Spinal cord (tissue), 10 donors: ENCODE results near the gene KHK. TPM values are rescaled to one million over a fixed set of nuclear protein-coding genes. Genes with fewer than 3 reads are reported as not detected.
A peak's percentile ranks its signal among the peaks of the same experiment; 100 is the strongest.

Source experiments
- DNase-seq, 6 donors: peaks; one replicate each; pipeline versions ENCODE4 v3.0.0 to v3.0.0-alpha.2; 2013 to 2015; ENCODE audit warnings: low spot score in 6 of 6, low read depth in 4 of 6
- H3K27ac ChIP-seq: one replicate; pipeline ENCODE4 v1.5.1; 2013; ENCODE audit warnings: low read depth, low read length, control low read depth
- H3K27me3 ChIP-seq: one replicate; pipeline ENCODE4 v1.6.1; 2013; ENCODE audit warnings: low read length; ENCODE audit not compliant: control insufficient read depth, insufficient read depth
- H3K36me3 ChIP-seq: one replicate; pipeline ENCODE4 v1.6.1; 2013; ENCODE audit warnings: low read length; ENCODE audit not compliant: control insufficient read depth, insufficient read depth
- H3K4me1 ChIP-seq: one replicate; pipeline ENCODE4 v1.6.1; 2013; ENCODE audit warnings: low read length; ENCODE audit not compliant: control insufficient read depth, insufficient read depth
- H3K4me3 ChIP-seq: one replicate; pipeline ENCODE4 v1.5.1; 2013; ENCODE audit warnings: low read depth, low read length, control low read depth
- H3K9me3 ChIP-seq: one replicate; pipeline ENCODE4 v1.6.1; 2013; ENCODE audit warnings: low read length; ENCODE audit not compliant: control insufficient read depth, insufficient read depth
- WGBS: methylation state at CpG from one replicate; pipeline ENCODE4 v1.1.5; 2013; ENCODE audit warnings: missing lambda C conversion rate; ENCODE audit not compliant: insufficient coverage; 5-methylcytosine and 5-hydroxymethylcytosine counted together
- polyA plus RNA-seq, 2 donors: library from polyadenylated mRNA; unstranded; fragments of 120-200 nt; gene quantifications; one replicate each; pipeline ENCODE4 v1.2.1, GENCODE V29; 2013; ENCODE audit not compliant: insufficient read length in 2 of 2
- total RNA-seq, 2 donors: library from RNA; depleted of rRNA in 1 of 2; stranded (reverse); fragments of 120-200 nt in 1 of 2; fragments of >200 nt in 1 of 2; gene quantifications; one replicate each; pipeline versions ENCODE4 v1.2.3 to v1.2.4, GENCODE V29; 2013 to 2014
- donor health status: healthy.

Gene KHK
- total and polyA plus RNA-seq, 4 donors = 4.1 to 19.1 (median 11.5) TPM

- peak overlapping the region; percentile 84 for H3K27ac ChIP-seq
- peak overlapping the region; percentile 48 for H3K4me3 ChIP-seq
Measured at GRCh38 chr2:27079233-27080139, 7.1 kb upstream of the KHK start.

GRCh38 chr2:27080140-27080469 is 6.5 kb upstream of the KHK start:
- H3K27ac ChIP-seq = no peak overlapping the region
- H3K4me3 ChIP-seq = no peak overlapping the region
- no peak for DNase-seq
- peaks cover 48% of the 10 kb centered on the region for H3K4me1 ChIP-seq
- peaks cover 19% of the 10 kb centered on the region for H3K36me3 ChIP-seq
- 92% methylated on average over 7 of the region's 7 CpGs for WGBS
- no peaks in the 10 kb centered on the region for H3K9me3 ChIP-seq
- peaks cover 2% of the 10 kb centered on the region for H3K27me3 ChIP-seq

More at GRCh38 chr2:27079233-27080139, 7.1 kb upstream of the KHK start:
- Histone ChIP-seq H3K27me3 (peaks cover 2% of the 10 kb centered on the region), H3K4me1 (peaks cover 46% of the 10 kb centered on the region), H3K36me3 (peaks cover 19% of the 10 kb centered on the region), H3K9me3 (no peaks in the 10 kb centered on the region)
- WGBS = 83% methylated on average over 11 of the region's 14 CpGs
- no peak for DNase-seq

- Histone ChIP-seq H3K27me3 (peaks cover 2% of the 10 kb centered on the region), H3K4me1 (peaks cover 50% of the 10 kb centered on the region), H3K36me3 (peaks cover 19% of the 10 kb centered on the region), H3K9me3 (no peaks in the 10 kb centered on the region), H3K27ac (peak overlapping the region; percentile 1), H3K4me3 (no peak overlapping the region)
- no peak for DNase-seq
- WGBS = 92% methylated on average over 10 of the region's 14 CpGs
Measured at GRCh38 chr2:27080603-27080936, 6.0 kb upstream of the KHK start.

GRCh38 chr2:27081984-27082772 is 4.4 kb upstream of the KHK start:
- WGBS = 92% methylated on average over 38 of the region's 38 CpGs
- Histone ChIP-seq H3K36me3 (peaks cover 19% of the 10 kb centered on the region), H3K4me1 (peaks cover 59% of the 10 kb centered on the region), H3K27ac (no peak overlapping the region), H3K27me3 (peaks cover 2% of the 10 kb centered on the region), H3K9me3 (no peaks in the 10 kb centered on the region), H3K4me3 (no peak overlapping the region)
- no peak for DNase-seq

- Histone ChIP-seq H3K27ac (no peak overlapping the region), H3K4me1 (peaks cover 61% of the 10 kb centered on the region), H3K4me3 (no peak overlapping the region), H3K27me3 (peaks cover 2% of the 10 kb centered on the region), H3K36me3 (peaks cover 19% of the 10 kb centered on the region), H3K9me3 (no peaks in the 10 kb centered on the region)
- WGBS = 94% methylated on average over 21 of the region's 27 CpGs
- no peak for DNase-seq
Measured at GRCh38 chr2:27082773-27083409, 3.7 kb upstream of the KHK start.

GRCh38 chr2:27083410-27084296 is 2.9 kb upstream of the KHK start:
- no peaks in the 10 kb centered on the region for H3K9me3 ChIP-seq
- H3K4me1 ChIP-seq = peaks cover 55% of the 10 kb centered on the region
- no peak for DNase-seq
- H3K36me3 ChIP-seq = peaks cover 19% of the 10 kb centered on the region
- H3K27ac ChIP-seq = no peak overlapping the region
- H3K4me3 ChIP-seq = no peak overlapping the region
- 85% methylated on average over 19 of the region's 20 CpGs for WGBS
- H3K27me3 ChIP-seq = no peaks in the 10 kb centered on the region

- Histone ChIP-seq H3K4me1 (peaks cover 53% of the 10 kb centered on the region), H3K27ac (no peak overlapping the region), H3K36me3 (peaks cover 19% of the 10 kb centered on the region), H3K27me3 (no peaks in the 10 kb centered on the region), H3K9me3 (no peaks in the 10 kb centered on the region), H3K4me3 (no peak overlapping the region)
- WGBS = 89% methylated on average over 2 of the region's 6 CpGs
- DNase-seq = no peak
Measured at GRCh38 chr2:27084297-27085061, 2.1 kb upstream of the KHK start.

GRCh38 chr2:27085062-27085672 is 1.4 kb upstream of the KHK start:
- H3K27ac ChIP-seq = peak overlapping the region; percentile 16
- peaks cover 48% of the 10 kb centered on the region for H3K4me1 ChIP-seq
- peak overlapping the region; percentile 61 for H3K4me3 ChIP-seq
- H3K9me3 ChIP-seq = no peaks in the 10 kb centered on the region
- 38% methylated on average over 6 of the region's 10 CpGs for WGBS
- H3K27me3 ChIP-seq = no peaks in the 10 kb centered on the region
- peaks cover 19% of the 10 kb centered on the region for H3K36me3 ChIP-seq
- DNase-seq = no peak
